H1 (cell line): Measurements from ENCODE around the gene GZMM. TPM values are rescaled to one million over a fixed set of nuclear protein-coding genes. Genes with fewer than 3 reads are reported as not detected.

ENCODE experiments used
- polyA plus RNA-seq, 7 experiments: library from polyadenylated mRNA; depleted of rRNA in 3 of 7; stranded (reverse) in 5 of 7; unstranded in 2 of 7; fragments of >200 nt in 5 of 7; fragments of 200-250 nt in 2 of 7; gene quantifications; 1 replicate in 5 of 7; 2 replicates in 1 of 7; 4 replicates in 1 of 7; pipeline versions ENCODE4 v1.2.1 to v1.2.3, GENCODE V29; 2011 to 2013; ENCODE audit warnings: missing spikeins in 2 of 7, mixed read lengths in 2 of 7
- total RNA-seq: library from RNA; stranded (reverse); fragmentation: NEBNext Ultra II Directional; extraction: Animal tissue kit (Norgen Biotek cat#: 25700); gene quantifications from 2 replicates; pipeline ENCODE4 v1.2.1, GENCODE V29; 2021

Gene GZMM
- total and polyA plus RNA-seq, 2 of the 8 experiments (the other 6 are each of a cell fraction or from before 2014, with no cell fraction given), result 0.09 to 0.32 TPM

Other genes with a start within 250 kb of the GZMM start
- 45.7 and 48.3 TPM in 2 replicates for gene MIER2, start 199.3 kb upstream of the GZMM start, total RNA-seq
- 30.3 and 53.1 TPM in 2 replicates for gene MIER2, start 199.3 kb upstream of the GZMM start, polyA plus RNA-seq (2011; rRNA removed)
- 6.3 and 6.6 TPM in 2 replicates for gene C2CD4C, start 134.9 kb upstream of the GZMM start, total RNA-seq
- 3.8 and 7.8 TPM in 2 replicates for gene C2CD4C, start 134.9 kb upstream of the GZMM start, polyA plus RNA-seq (2011; rRNA removed)
- 3.5 and 4.4 TPM in 2 replicates for gene SHC2, start 83.0 kb upstream of the GZMM start, total RNA-seq
- 7.3 and 11.3 TPM in 2 replicates for gene SHC2, start 83.0 kb upstream of the GZMM start, polyA plus RNA-seq (2011; rRNA removed)
- 3.0 and 3.1 TPM in 2 replicates for gene MADCAM1, start 47.6 kb upstream of the GZMM start, total RNA-seq
- gene MADCAM1, start 47.6 kb upstream of the GZMM start, polyA plus RNA-seq (2011; rRNA removed), result 2.3 and 5.3 TPM in 2 replicates
- gene TPGS1, start 36.6 kb upstream of the GZMM start, total RNA-seq, result 9.1 and 10.2 TPM in 2 replicates
- gene TPGS1, start 36.6 kb upstream of the GZMM start, polyA plus RNA-seq (2011; rRNA removed), result 10.6 and 11.8 TPM in 2 replicates
- gene CDC34, start 12.3 kb upstream of the GZMM start, total RNA-seq, result 129 and 133 TPM in 2 replicates
- gene CDC34, start 12.3 kb upstream of the GZMM start, polyA plus RNA-seq (2011; rRNA removed), result 95.9 and 152 TPM in 2 replicates
- gene BSG, start 28.5 kb downstream of the GZMM start, total RNA-seq, result 726 and 743 TPM in 2 replicates
- gene BSG, start 28.5 kb downstream of the GZMM start, polyA plus RNA-seq (2011; rRNA removed), result 1,055 and 1,381 TPM in 2 replicates
- gene HCN2, start 45.8 kb downstream of the GZMM start, total RNA-seq, result 3.6 and 4.0 TPM in 2 replicates
- 1.0 and 1.9 TPM in 2 replicates for gene HCN2, start 45.8 kb downstream of the GZMM start, polyA plus RNA-seq (2011; rRNA removed)
- gene POLRMT, start 89.5 kb downstream of the GZMM start, total RNA-seq, result 110 and 111 TPM in 2 replicates
- 93.0 and 119 TPM in 2 replicates for gene POLRMT, start 89.5 kb downstream of the GZMM start, polyA plus RNA-seq (2011; rRNA removed)
- 1.7 and 1.9 TPM in 2 replicates for gene FGF22, start 95.8 kb downstream of the GZMM start, total RNA-seq
- gene FGF22, start 95.8 kb downstream of the GZMM start, polyA plus RNA-seq (2011; rRNA removed), result 0.44 and 0.99 TPM in 2 replicates
- gene RNF126, start 119.2 kb downstream of the GZMM start, total RNA-seq, result 64.7 and 68.0 TPM in 2 replicates
- 21.8 and 56.5 TPM in 2 replicates for gene RNF126, start 119.2 kb downstream of the GZMM start, polyA plus RNA-seq (2011; rRNA removed)
- 7.5 and 8.1 TPM in 2 replicates for gene FSTL3, start 132.3 kb downstream of the GZMM start, total RNA-seq
- gene FSTL3, start 132.3 kb downstream of the GZMM start, polyA plus RNA-seq (2011; rRNA removed), result 11.8 and 18.4 TPM in 2 replicates
- gene PRSS57, start 151.4 kb downstream of the GZMM start, total RNA-seq, result not detected in 2 replicates
- gene PRSS57, start 151.4 kb downstream of the GZMM start, polyA plus RNA-seq (2011; rRNA removed), result 0.09 TPM in 1 of 2 replicates, not detected in the other
- 16.5 TPM in 2 replicates for gene PALM, start 164.9 kb downstream of the GZMM start, total RNA-seq
- gene PALM, start 164.9 kb downstream of the GZMM start, polyA plus RNA-seq (2011; rRNA removed), result 5.7 and 13.0 TPM in 2 replicates
- 0.43 and 0.54 TPM in 2 replicates for gene MISP, start 207.1 kb downstream of the GZMM start, total RNA-seq
- 0.45 and 0.52 TPM in 2 replicates for gene MISP, start 207.1 kb downstream of the GZMM start, polyA plus RNA-seq (2011; rRNA removed)